MG63 (cell line): ENCODE measurements around the gene INF2. TPM values are rescaled to one million over a fixed set of nuclear protein-coding genes. Genes with fewer than 3 reads are reported as not detected.
"Not testable (repeated sequence)": the region's sequence is repeated elsewhere in the genome, so short reads cannot be mapped to it uniquely, and the experiment has no call there.

Experiments used
- DNase-seq: peaks from one replicate; pipeline ENCODE4 v3.0.0-alpha.2; 2020
- H3K27me3 ChIP-seq: fragments of 250-450 bp; sonication (Bioruptor Pico); 2 replicates; pipeline ENCODE4 v1.5.1; 2020; ENCODE audit warnings: mild to moderate bottlenecking, moderate library complexity
- H3K36me3 ChIP-seq: fragments of 250-450 bp; sonication (Bioruptor Pico); 2 replicates; pipeline ENCODE4 v1.5.1; 2020; ENCODE audit warnings: mild to moderate bottlenecking, moderate library complexity
- H3K4me3 ChIP-seq: fragments of 250-450 bp; sonication (Bioruptor Pico); 2 replicates; pipeline ENCODE4 v1.5.1; 2020; ENCODE audit warnings: mild to moderate bottlenecking, moderate library complexity
- H3K9me3 ChIP-seq: fragments of 250-450 bp; sonication (Bioruptor Pico); 2 replicates; pipeline ENCODE4 v1.5.1; 2020; ENCODE audit warnings: mild to moderate bottlenecking, moderate library complexity
- total RNA-seq: library from RNA; depleted of rRNA; stranded (reverse); fragments of >200 nt; shearing (Covaris generic); gene quantifications from 2 replicates; pipeline ENCODE4 v1.2.3, GENCODE V29; 2014; ENCODE audit warnings: low replicate concordance; rRNA removed

The INF2 gene
- total RNA-seq, result 15.5 and 31.4 TPM in 2 replicates

GRCh38 chr14:104689109-104689880 is at the start of gene INF2:
Gene INF2, plus strand, starts transcription at chr14:104689618. Its CDS starts 11,748 bp downstream, at chr14:104701366.
- Histone ChIP-seq H3K27me3 (no peaks in the 10 kb centered on the region), H3K36me3 (peaks cover 3% of the 10 kb centered on the region), H3K4me3 (peak within 1 kb of the TSS; percentile 66), H3K9me3 (no peaks in the 10 kb centered on the region)
- peak; percentile 66 for DNase-seq

GRCh38 chr14:104639885-104640548 is 49.4 kb upstream of the INF2 start:
- peak; percentile 38 for DNase-seq
- Histone ChIP-seq H3K36me3 (no peaks in the 10 kb centered on the region), H3K27me3 (no peaks in the 10 kb centered on the region), H3K4me3 (no peak overlapping the region), H3K9me3 (no peaks in the 10 kb centered on the region)

DNA sequence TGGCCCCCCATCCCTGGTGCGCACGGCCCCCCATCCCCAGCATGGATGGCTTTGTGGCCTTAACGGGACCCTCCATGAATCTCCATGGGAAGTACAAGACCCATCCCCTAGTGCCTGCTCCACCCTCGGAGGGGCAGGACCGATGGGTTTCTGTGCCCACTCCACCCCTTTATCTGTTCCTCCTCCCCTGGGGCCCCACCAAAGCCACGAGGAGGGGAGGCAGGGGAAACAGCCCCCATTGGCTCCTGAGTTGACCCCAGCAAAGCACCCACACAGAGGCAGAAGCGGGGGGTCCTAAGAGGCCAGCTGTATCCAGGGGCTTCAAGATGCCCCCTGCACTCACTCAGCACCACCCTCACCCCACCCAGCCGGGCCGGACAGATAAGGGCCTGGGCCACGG is 48.7 kb upstream of the INF2 start:
- H3K27me3 ChIP-seq, result no peaks in the 10 kb centered on the region
- no peaks in the 10 kb centered on the region for H3K36me3 ChIP-seq
- no peak overlapping the region for H3K4me3 ChIP-seq
- no peak for DNase-seq
- H3K9me3 ChIP-seq, result no peaks in the 10 kb centered on the region

GRCh38 chr14:104641753-104642539 is 47.5 kb upstream of the INF2 start:
- no peak for DNase-seq

GRCh38 chr14:104642540-104642868 is 46.9 kb upstream of the INF2 start:
- Histone ChIP-seq H3K9me3 (no peaks in the 10 kb centered on the region), H3K27me3 (no peaks in the 10 kb centered on the region), H3K4me3 (no peak overlapping the region), H3K36me3 (no peaks in the 10 kb centered on the region)
- no peak for DNase-seq

More at GRCh38 chr14:104641753-104642539, 47.5 kb upstream of the INF2 start:
- H3K4me3 ChIP-seq, result no peak overlapping the region
- H3K9me3 ChIP-seq, result no peaks in the 10 kb centered on the region
- no peaks in the 10 kb centered on the region for H3K36me3 ChIP-seq
- H3K27me3 ChIP-seq, result no peaks in the 10 kb centered on the region

DNA sequence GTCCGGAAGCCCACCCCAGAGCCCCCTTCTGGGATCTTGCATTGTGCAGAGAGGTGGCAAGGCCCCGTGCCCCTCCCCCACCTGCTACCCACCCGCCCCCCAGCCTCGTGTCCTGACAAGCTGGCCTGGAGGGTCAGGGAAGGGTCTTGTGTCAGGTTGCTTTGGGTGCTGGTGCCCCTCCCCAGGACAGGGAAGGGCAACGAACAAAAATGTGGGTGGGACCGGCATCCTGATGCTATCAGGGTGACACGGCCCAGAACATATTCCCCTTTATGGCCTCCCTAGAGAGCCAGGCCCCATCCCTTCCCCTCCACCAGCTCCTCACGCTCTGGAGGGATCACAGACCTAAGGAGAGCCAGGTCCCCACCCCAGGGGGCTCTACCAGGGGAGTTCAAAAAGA is 46.1 kb upstream of the INF2 start:
- no peaks in the 10 kb centered on the region for H3K27me3 ChIP-seq
- H3K9me3 ChIP-seq, result no peaks in the 10 kb centered on the region
- H3K36me3 ChIP-seq, result no peaks in the 10 kb centered on the region
- no peak for DNase-seq
- H3K4me3 ChIP-seq, result no peak overlapping the region

- DNase-seq, result no peak
- H3K27me3 ChIP-seq, result no peaks in the 10 kb centered on the region
- H3K4me3 ChIP-seq, result no peak overlapping the region
- H3K9me3 ChIP-seq, result no peaks in the 10 kb centered on the region
- H3K36me3 ChIP-seq, result no peaks in the 10 kb centered on the region
Measured at GRCh38 chr14:104644091-104644635, 45.3 kb upstream of the INF2 start.

- no peak for DNase-seq
- H3K9me3 ChIP-seq, result no peaks in the 10 kb centered on the region
- no peaks in the 10 kb centered on the region for H3K27me3 ChIP-seq
- no peak overlapping the region for H3K4me3 ChIP-seq
- no peaks in the 10 kb centered on the region for H3K36me3 ChIP-seq
Measured at GRCh38 chr14:104644656-104645378, 44.6 kb upstream of the INF2 start.

- Histone ChIP-seq H3K4me3 (no peak overlapping the region), H3K9me3 (no peaks in the 10 kb centered on the region), H3K27me3 (no peaks in the 10 kb centered on the region), H3K36me3 (no peaks in the 10 kb centered on the region)
- no peak for DNase-seq
Measured at GRCh38 chr14:104647467-104648043, 41.9 kb upstream of the INF2 start.

- no peaks in the 10 kb centered on the region for H3K27me3 ChIP-seq
- no peaks in the 10 kb centered on the region for H3K36me3 ChIP-seq
- H3K4me3 ChIP-seq, result peak overlapping the region; percentile 34
- peak; percentile 33 for DNase-seq
- H3K9me3 ChIP-seq, result no peaks in the 10 kb centered on the region
Measured at GRCh38 chr14:104650057-104650980, 39.1 kb upstream of the INF2 start.

DNA sequence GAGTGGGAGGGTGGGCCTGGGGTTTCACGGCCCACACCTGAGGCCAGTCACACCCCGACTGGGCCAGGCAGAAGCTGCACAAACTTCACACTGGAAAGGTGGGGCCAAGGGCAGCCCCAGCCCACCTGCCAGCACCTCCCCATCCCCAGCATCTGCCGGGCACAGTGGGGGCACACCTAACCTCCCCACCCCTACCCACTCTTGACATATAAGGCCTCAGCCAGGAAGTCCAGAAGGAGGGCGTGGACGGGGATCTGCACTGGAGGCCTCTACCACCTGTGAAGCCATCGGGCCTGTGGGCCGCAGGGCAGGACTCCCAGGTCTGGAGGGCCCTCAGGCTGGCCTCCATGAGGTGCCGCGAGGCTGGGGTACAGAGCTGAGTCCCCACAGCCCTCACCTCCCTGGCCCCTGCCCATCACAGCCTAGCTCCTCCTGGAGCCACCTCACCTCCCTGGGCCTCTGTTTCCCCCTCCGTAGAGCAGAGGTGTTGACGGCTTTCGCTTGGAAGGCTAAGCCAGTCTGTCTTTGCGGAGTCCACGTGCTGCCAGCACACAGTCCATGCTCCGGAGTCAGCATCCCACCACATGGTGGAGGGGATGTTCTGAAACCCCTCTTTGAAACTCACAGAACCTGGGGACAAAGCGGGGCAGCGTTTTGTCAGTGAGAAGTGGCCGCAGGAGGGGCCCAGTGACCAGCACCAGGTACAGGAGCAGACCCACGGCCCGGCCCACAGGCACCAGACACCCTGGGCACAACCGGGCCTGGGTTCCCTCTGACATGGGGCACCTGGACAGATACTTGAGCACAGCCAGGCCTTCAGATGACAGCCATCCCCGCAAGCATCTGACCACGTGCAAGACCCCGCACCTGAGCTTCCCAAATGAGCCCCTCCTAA is 38.2 kb upstream of the INF2 start:
- H3K4me3 ChIP-seq, result no peak overlapping the region
- no peak for DNase-seq

GRCh38 chr14:104651876-104652260 is 37.5 kb upstream of the INF2 start:
- H3K36me3 ChIP-seq, result no peaks in the 10 kb centered on the region
- no peaks in the 10 kb centered on the region for H3K27me3 ChIP-seq
- H3K9me3 ChIP-seq, result no peaks in the 10 kb centered on the region
- H3K4me3 ChIP-seq, result no peak overlapping the region
- DNase-seq, result no peak

More for the DNA sequence above, 38.2 kb upstream of the INF2 start:
- no peaks in the 10 kb centered on the region for H3K36me3 ChIP-seq
- H3K27me3 ChIP-seq, result no peaks in the 10 kb centered on the region
- H3K9me3 ChIP-seq, result no peaks in the 10 kb centered on the region

DNA sequence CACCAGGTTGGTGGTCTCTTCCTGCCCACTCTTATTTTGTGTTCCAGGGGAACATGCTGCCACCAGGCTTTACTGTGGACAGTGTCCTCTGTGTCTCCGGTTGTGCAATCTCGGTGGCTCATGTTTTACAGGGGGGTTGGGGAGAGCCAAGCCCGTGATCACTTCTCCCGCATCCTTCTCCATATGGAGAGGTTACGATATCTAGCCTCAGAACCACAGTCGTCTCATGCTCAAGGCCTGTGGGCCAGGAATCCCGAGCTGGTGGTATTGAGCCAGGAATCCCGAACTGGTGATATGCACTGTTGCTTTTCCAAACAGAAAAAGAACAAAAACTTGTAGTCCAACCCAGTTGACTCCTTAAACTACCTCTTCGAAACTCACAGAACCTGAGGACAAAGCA is 37.0 kb upstream of the INF2 start:
- DNase-seq, result no peak

GRCh38 chr14:104653130-104653920 is 36.1 kb upstream of the INF2 start:
- H3K9me3 ChIP-seq, H3K27me3 ChIP-seq, H3K36me3 ChIP-seq, H3K4me3 ChIP-seq, DNase-seq: not testable (repeated sequence)

More for the DNA sequence above, 37.0 kb upstream of the INF2 start:
- Histone ChIP-seq H3K4me3 (no peak overlapping the region), H3K36me3 (no peaks in the 10 kb centered on the region), H3K27me3 (no peaks in the 10 kb centered on the region), H3K9me3 (no peaks in the 10 kb centered on the region)
